Measurements from ENCODE around the gene PTGR1. TPM values are rescaled to one million over a fixed set of nuclear protein-coding genes. Genes with fewer than 3 reads are reported as not detected.

Gene PTGR1
- total and polyA plus RNA-seq, 2 donors from 2014 or later: 75.1 to 285 TPM

GRCh38 chr9:111597852-111598732 is 1.4 kb downstream of the PTGR1 start:
- peak; percentile 78 for TF ChIP-seq CTCF (IDR thresholded peaks at IDR 0.05; ENCODE audit: borderline replicate concordance, extremely low read depth, insufficient read depth)
- H3K27ac ChIP-seq (ENCODE audit: low read depth in 2 of 2, low read length in 2 of 2): peak overlapping the region; percentile 90 to 95
- peaks cover 6 to 29% (median 14%) of the 10 kb centered on the region in 3 donors for H3K36me3 ChIP-seq (ENCODE audit: control insufficient read depth in 2 of 3, insufficient read depth in 3 of 3, low read length in 3 of 3)
- DNase-seq (peak; percentile 85 to 89 (median 86)), FAIRE-seq (no peak)
- peaks cover 0 to 7% (median 5%) of the 10 kb centered on the region in 3 donors for H3K4me1 ChIP-seq (ENCODE audit: control insufficient read depth in 2 of 3, insufficient read depth in 2 of 3, low read depth in 1 of 3, low read length in 3 of 3)
- no peaks in the 10 kb centered on the region for H3K27me3 ChIP-seq (ENCODE audit: control insufficient read depth, insufficient read depth, low read length)
- peak overlapping the region; percentile 75 to 93 (median 90) for H3K4me3 ChIP-seq (ENCODE audit: low read length in 3 of 3)
- H3K9me3 ChIP-seq (ENCODE audit: control insufficient read depth in 2 of 3, insufficient read depth in 1 of 3, low read length in 3 of 3): no peaks in the 10 kb centered on the region
- intact Hi-C loops (cut with DNase I): no loop called here
- peak overlapping the region; percentile 18 to 96 (median 79) for H3K9ac ChIP-seq (ENCODE audit: low read length in 3 of 3)

GRCh38 chr9:111588846-111589245 is 10.6 kb downstream of the PTGR1 start:
- no peak overlapping the region for H3K9ac ChIP-seq (ENCODE audit: low read length in 3 of 3)
- intact Hi-C loops (cut with DNase I): no loop called here
- H3K27me3 ChIP-seq (ENCODE audit: control insufficient read depth, insufficient read depth, low read length): no peaks in the 10 kb centered on the region
- H3K27ac ChIP-seq (ENCODE audit: low read depth in 2 of 2, low read length in 2 of 2): no peak overlapping the region
- no peaks in the 10 kb centered on the region for H3K9me3 ChIP-seq (ENCODE audit: control insufficient read depth in 2 of 3, insufficient read depth in 1 of 3, low read length in 3 of 3)
- no peak for DNase-seq
- no peak for TF ChIP-seq CTCF (IDR thresholded peaks at IDR 0.05; ENCODE audit: borderline replicate concordance, extremely low read depth, insufficient read depth)
- H3K4me3 ChIP-seq (ENCODE audit: low read length in 3 of 3): no peak overlapping the region
- no peaks in the 10 kb centered on the region for H3K4me1 ChIP-seq (ENCODE audit: control insufficient read depth in 2 of 3, insufficient read depth in 2 of 3, low read depth in 1 of 3, low read length in 3 of 3)
- FAIRE-seq: no peak
- H3K36me3 ChIP-seq (ENCODE audit: control insufficient read depth in 2 of 3, insufficient read depth in 3 of 3, low read length in 3 of 3): peaks cover 8 to 49% (median 25%) of the 10 kb centered on the region in 3 donors

GRCh38 chr9:111586378-111586777 is 13.1 kb downstream of the PTGR1 start:
- Histone ChIP-seq H3K4me3 (ENCODE audit: low read length in 3 of 3) (no peak overlapping the region), H3K9me3 (ENCODE audit: control insufficient read depth in 2 of 3, insufficient read depth in 1 of 3, low read length in 3 of 3) (no peaks in the 10 kb centered on the region), H3K4me1 (ENCODE audit: control insufficient read depth in 2 of 3, insufficient read depth in 2 of 3, low read depth in 1 of 3, low read length in 3 of 3) (no peaks in the 10 kb centered on the region), H3K9ac (ENCODE audit: low read length in 3 of 3) (no peak overlapping the region), H3K27me3 (ENCODE audit: control insufficient read depth, insufficient read depth, low read length) (no peaks in the 10 kb centered on the region), H3K36me3 (ENCODE audit: control insufficient read depth in 2 of 3, insufficient read depth in 3 of 3, low read length in 3 of 3) (peaks cover 10 to 50% (median 30%) of the 10 kb centered on the region in 3 donors), H3K27ac (ENCODE audit: low read depth in 2 of 2, low read length in 2 of 2) (no peak overlapping the region)
- FAIRE-seq: no peak
- TF ChIP-seq CTCF (IDR thresholded peaks at IDR 0.05; ENCODE audit: borderline replicate concordance, extremely low read depth, insufficient read depth): no peak
- DNase-seq: no peak
- intact Hi-C loops (cut with DNase I): no loop called here
